AG04449 (cell line): ENCODE measurements around the gene RICTOR.

Experiments used
- CTCF ChIA-PET: fragments of 350-600 bp; formaldehyde crosslinking; extraction: SDS; loops from one replicate; lab custom pipeline; 2021; ENCODE audit warnings: antibody characterized with exemption; lab: Yijun Ruan, JAX
- POLR2A ChIA-PET: fragments of 400-600, 350-600 bp; formaldehyde crosslinking; extraction: SDS; loops from one replicate; lab custom pipeline; 2020; ENCODE audit warnings: antibody characterized with exemption, inconsistent platforms; lab: Yijun Ruan, JAX
- DNase-seq: peaks from one replicate; pipeline ENCODE4 v3.0.0-alpha.2; 2010; ENCODE audit warnings: low read depth, low spot score
- H3K4me3 ChIP-seq: 2 replicates; pipeline ENCODE4 v1.5.1; 2011; ENCODE audit warnings: low read depth, mild to moderate bottlenecking, control low read depth, low read length
- TF ChIP-seq, protein P1 (sequence below): IDR thresholded peaks from one replicate; pipeline ENCODE4 v1.5.1; 2011; ENCODE audit warnings: mild to moderate bottlenecking, moderate library complexity, low read length, control low read depth, inconsistent platforms; ENCODE audit not compliant: insufficient read depth; ENCODE audit errors: missing control alignments

RICTOR gene

GRCh38 chr5:39102684-39103155, 28.5 kb upstream of the RICTOR start:
- TF ChIP-seq, protein P1, sequence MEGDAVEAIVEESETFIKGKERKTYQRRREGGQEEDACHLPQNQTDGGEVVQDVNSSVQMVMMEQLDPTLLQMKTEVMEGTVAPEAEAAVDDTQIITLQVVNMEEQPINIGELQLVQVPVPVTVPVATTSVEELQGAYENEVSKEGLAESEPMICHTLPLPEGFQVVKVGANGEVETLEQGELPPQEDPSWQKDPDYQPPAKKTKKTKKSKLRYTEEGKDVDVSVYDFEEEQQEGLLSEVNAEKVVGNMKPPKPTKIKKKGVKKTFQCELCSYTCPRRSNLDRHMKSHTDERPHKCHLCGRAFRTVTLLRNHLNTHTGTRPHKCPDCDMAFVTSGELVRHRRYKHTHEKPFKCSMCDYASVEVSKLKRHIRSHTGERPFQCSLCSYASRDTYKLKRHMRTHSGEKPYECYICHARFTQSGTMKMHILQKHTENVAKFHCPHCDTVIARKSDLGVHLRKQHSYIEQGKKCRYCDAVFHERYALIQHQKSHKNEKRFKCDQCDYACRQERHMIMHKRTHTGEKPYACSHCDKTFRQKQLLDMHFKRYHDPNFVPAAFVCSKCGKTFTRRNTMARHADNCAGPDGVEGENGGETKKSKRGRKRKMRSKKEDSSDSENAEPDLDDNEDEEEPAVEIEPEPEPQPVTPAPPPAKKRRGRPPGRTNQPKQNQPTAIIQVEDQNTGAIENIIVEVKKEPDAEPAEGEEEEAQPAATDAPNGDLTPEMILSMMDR, result no peak
- DNase-seq, result no peak
- ChIA-PET POLR2A (no interaction called here), CTCF (interaction anchor here (0.9 to 3.5 kb wide), 3 partner anchors 18 to 181 kb away, joined by 4 to 15 read pairs (median 12); no protein-coding TSS in a partner anchor)
- H3K4me3 ChIP-seq, result no peak overlapping the region

DNA sequence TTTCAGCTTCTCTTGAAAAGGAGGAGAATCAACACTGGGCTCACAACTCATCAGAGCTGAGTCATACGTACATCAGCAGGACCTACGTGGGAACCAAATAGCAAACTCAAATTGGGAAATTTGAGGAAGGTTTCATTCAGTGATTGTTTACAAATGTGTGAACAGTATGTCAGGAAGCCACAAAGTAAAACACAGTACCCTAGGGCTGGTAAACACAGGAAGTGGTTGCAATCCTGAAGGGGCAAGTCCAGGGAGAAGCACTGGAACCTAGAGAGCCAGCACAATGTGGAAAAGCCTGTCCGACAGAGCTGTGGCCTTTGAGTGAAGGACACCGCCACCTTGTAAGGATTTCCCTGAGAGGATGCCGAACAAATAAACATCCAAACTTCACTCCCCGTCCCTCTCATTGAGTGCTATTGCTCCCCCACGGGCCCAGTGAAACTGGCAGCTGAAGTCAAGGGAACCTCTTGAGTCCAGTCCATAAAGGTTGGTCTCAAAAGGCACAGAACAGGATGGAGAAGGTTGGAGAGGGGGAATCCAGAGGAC, 26.7 kb upstream of the RICTOR start:
- peak; percentile 95 for DNase-seq
- ChIA-PET POLR2A (interaction anchor here (1.2 kb wide), 1 partner anchor 85 kb away, joined by 4 read pairs; no protein-coding TSS in a partner anchor), CTCF (interaction anchor here (0.9 to 6.1 kb wide), 2 partner anchors 21 to 182 kb away, joined by 3 to 61 read pairs; no protein-coding TSS in a partner anchor)
- TF ChIP-seq, protein P1, result no peak
- no peak overlapping the region for H3K4me3 ChIP-seq

- CTCF ChIA-PET, result interaction anchor here (6.1 kb wide), 1 partner anchor 20 kb away, joined by 61 read pairs; no protein-coding TSS in a partner anchor
- TF ChIP-seq, protein P1, result no peak
- no peak for DNase-seq
- POLR2A ChIA-PET, result interaction anchor here (1.2 kb wide), 1 partner anchor 85 kb away, joined by 4 read pairs; no protein-coding TSS in a partner anchor
- H3K4me3 ChIP-seq, result no peak overlapping the region
Observed at GRCh38 chr5:39100301-39100850, 26.2 kb upstream of the RICTOR start.

GRCh38 chr5:39099831-39100230, 25.6 kb upstream of the RICTOR start:
- TF ChIP-seq, protein P1, result no peak
- DNase-seq, result no peak
- ChIA-PET POLR2A (no interaction called here), CTCF (interaction anchor here (6.1 kb wide), 1 partner anchor 20 kb away, joined by 61 read pairs; no protein-coding TSS in a partner anchor)
- no peak overlapping the region for H3K4me3 ChIP-seq

GRCh38 chr5:39093352-39093751, 19.2 kb upstream of the RICTOR start:
- POLR2A ChIA-PET, result no interaction called here
- no peak overlapping the region for H3K4me3 ChIP-seq
- TF ChIP-seq, protein P1, result no peak
- no peak for DNase-seq
- CTCF ChIA-PET, result interaction anchor here (2.2 kb wide), 1 partner anchor 13 kb away, joined by 11 read pairs; no protein-coding TSS in a partner anchor
